Lower leg skin (tissue), 3 donors: ENCODE measurements around the gene JARID2.

ENCODE experiments used
- POLR2A ChIP-seq, 2 donors: fragments of 450-650 bp; IDR thresholded peaks; one replicate each; pipeline ENCODE4 v1.6.1; 2016 to 2017; ENCODE audit warnings: antibody characterized with exemption in 2 of 2, mild to moderate bottlenecking in 1 of 2, moderate library complexity in 1 of 2
- TF ChIP-seq, protein P1 (sequence below), 3 donors: fragments of 450-650 bp; IDR thresholded peaks; one replicate each; pipeline ENCODE4 v1.5.1; 2016; ENCODE audit warnings: antibody characterized with exemption in 3 of 3, mild to moderate bottlenecking in 3 of 3, moderate library complexity in 2 of 3

DNA sequence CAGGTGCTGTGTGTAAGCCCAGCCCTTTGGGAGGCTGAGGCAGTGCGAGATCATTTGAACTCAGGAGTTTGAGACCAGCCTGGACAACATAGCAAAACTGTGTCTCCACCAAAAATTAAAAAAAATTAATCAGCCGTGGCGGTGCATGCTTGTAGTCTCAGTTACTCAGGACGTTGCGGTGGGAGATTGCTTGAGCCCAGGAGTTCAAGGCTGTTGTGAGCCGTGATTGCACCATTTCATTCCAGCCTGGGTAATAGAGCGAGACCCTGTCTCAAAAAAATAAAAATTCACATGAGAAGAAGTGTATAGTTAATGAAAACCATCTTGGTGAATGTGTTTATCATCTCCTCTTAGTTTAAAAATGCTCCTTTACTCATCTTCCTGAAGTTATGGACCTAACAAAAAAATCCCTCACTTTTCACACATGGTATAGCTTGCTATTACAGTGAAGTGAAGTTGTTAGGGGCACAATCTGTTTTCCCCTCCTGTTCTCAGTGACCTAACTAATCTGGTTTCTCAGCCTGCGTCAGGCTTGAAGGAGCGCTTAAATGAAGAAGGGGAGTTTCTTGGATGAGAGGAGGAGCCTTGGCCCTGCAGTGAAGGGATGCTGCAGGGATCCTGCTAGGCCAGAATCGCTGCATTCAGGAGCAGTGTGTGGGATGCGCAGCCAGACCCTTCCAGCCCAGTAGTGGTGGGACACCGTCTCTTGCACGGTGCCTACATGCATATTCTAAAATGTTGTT is 45.3 kb downstream of the JARID2 start:
- TF ChIP-seq, protein P1, sequence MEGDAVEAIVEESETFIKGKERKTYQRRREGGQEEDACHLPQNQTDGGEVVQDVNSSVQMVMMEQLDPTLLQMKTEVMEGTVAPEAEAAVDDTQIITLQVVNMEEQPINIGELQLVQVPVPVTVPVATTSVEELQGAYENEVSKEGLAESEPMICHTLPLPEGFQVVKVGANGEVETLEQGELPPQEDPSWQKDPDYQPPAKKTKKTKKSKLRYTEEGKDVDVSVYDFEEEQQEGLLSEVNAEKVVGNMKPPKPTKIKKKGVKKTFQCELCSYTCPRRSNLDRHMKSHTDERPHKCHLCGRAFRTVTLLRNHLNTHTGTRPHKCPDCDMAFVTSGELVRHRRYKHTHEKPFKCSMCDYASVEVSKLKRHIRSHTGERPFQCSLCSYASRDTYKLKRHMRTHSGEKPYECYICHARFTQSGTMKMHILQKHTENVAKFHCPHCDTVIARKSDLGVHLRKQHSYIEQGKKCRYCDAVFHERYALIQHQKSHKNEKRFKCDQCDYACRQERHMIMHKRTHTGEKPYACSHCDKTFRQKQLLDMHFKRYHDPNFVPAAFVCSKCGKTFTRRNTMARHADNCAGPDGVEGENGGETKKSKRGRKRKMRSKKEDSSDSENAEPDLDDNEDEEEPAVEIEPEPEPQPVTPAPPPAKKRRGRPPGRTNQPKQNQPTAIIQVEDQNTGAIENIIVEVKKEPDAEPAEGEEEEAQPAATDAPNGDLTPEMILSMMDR (IDR thresholded peaks at IDR 0.05), result no peak
- TF ChIP-seq POLR2A (IDR thresholded peaks at IDR 0.05), result no peak
